Measurements from ENCODE around the gene EML6.

GRCh38 chr2:54906716-54907115, 183.3 kb downstream of the EML6 start:
- TF ChIP-seq SRF (IDR thresholded peaks at IDR 0.05; ENCODE audit: low read depth in 2 of 2, low read length in 2 of 2) (no peak), CTCF (IDR thresholded peaks at IDR 0.05 in 2 of 3, conservative IDR thresholded peaks at IDR 0.05 in 1 of 3; ENCODE audit: control insufficient read depth in 2 of 3, extremely low read depth in 1 of 3, insufficient read depth in 1 of 3, low read depth in 3 of 3, low read length in 3 of 3) (no peak)

Data from GM12878 (cell line).